Activated CD4-positive, alpha-beta T cell treated with anti-CD3 and anti-CD28 coated beads, Interleukin-2, amount 50 U/mL, for 48 hours (primary cell): ENCODE results near the gene RRBP1.
A peak's percentile ranks its signal among the peaks of the same experiment; 100 is the strongest.
"Not testable (repeated sequence)": the region's sequence is repeated elsewhere in the genome, so short reads cannot be mapped to it uniquely, and the experiment has no call there.

Experiments used
- DNase-seq, 2 experiments: peaks; one replicate each; pipeline ENCODE4 v3.0.0-alpha.2; 2020

RRBP1 gene

DNA sequence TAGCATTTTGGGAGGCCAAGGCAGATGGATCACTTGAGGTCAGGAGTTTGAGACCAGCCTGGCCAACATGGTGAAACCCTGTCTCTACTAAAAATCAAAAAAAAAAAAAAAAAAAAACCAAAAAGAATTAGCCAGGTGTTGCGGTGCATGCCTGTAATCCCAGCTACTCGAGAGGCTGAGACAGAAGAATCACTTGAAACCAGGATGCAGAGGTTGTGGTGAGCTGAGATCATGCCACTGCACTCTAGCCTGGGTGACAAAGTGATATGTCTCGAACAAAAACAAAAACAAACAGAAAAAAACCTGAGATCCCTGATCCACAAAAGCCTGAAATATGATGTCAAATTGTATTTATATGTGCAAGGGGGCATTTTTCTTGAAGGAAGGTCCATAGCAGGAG is 25.9 kb upstream of the RRBP1 start:
- DNase-seq: not testable (repeated sequence)

GRCh38 chr20:17706632-17707031 is 24.6 kb upstream of the RRBP1 start:
- DNase-seq: no peak

DNA sequence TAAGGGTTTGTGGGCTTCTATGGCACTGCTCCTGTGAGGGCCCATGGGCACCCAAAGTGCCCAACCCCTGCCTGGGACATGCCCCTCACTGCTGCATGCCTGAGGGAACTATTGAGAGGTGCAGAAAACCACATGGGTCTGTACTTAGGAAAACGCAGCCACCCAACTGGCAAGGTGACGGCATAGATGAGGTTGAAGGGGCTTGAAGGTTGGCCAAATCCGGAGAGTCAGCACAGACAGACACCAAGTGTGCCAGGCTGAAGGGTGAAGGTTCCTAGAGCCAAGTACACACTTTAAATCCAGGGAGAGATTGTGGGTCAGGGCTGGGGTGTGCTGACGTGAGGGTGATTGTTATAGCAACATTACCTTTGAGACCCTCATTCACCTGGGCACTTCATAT is 23.9 kb upstream of the RRBP1 start:
- no peak for DNase-seq

- DNase-seq: no peak
These were observed 22.7 kb upstream of the RRBP1 start for GRCh38 chr20:17704589-17705317.

DNA sequence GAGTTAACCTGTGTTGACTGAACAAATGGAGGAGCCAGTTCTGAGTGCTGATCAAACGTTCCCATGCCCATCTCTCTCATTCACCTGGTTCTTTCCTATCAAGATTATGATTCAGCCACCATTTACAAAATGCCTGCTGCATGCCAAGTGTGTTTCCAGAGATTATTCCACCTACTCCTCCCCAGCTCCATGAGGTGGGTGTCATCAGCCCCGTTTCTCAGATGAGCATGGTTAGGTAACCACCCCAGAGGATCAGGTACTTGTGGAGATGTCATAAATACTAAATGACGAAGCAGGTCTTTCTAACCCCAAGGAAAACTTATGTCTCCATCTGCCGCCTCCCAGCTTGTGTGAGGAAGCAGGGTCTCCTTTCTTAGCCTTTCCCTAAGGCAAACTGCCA is 19.8 kb upstream of the RRBP1 start:
- DNase-seq: no peak

GRCh38 chr20:17700637-17701036 is 18.6 kb upstream of the RRBP1 start:
- DNase-seq: no peak

DNA sequence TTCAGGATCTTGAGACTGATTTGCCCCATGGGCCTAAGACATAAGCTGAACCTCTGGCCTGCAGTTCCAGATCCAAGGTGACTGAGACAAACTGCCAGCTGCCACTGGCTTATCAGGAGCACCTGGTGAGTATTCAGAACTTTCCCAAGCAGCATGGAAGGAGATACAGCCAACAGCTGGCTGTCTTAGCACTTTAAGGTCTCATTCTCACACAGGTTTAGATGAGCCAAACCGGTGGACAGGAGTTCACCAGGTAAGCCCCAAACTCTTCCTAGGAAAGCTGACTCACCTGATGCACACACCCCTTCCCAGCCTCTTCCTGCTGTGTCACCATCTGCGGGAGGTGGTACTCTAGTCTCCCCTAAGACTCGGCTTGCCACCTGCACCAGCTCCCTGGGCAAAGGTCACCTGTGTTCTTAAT is 17.9 kb upstream of the RRBP1 start, which contains the start of gene BANF2:
Gene BANF2, plus strand, starts transcription at position 36 of the 421 bp plus-strand sequence. CDS start 25,060 bp downstream, outside the sequence.
- no peak for DNase-seq

GRCh38 chr20:17698384-17698783 is 16.3 kb upstream of the RRBP1 start:
- no peak for DNase-seq

DNA sequence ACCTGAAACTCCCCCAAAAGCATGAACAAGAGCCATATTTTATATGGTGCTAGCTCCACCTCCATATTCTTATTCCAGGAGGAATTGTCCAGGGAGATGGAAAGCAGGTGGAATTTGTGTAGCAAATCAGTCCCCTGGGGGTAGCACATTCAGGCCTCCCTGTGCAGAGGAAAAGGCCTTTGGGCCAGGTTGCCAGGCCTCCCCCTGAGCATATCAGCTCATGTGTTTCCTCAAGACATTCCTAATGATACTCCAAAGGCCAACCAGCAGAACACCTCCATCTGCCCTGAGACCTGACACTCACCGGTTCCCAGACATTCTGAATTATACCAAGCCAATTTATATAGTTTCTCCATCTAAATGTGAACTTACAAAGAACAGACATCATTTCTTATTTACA is 15.1 kb upstream of the RRBP1 start:
- DNase-seq: no peak

DNA sequence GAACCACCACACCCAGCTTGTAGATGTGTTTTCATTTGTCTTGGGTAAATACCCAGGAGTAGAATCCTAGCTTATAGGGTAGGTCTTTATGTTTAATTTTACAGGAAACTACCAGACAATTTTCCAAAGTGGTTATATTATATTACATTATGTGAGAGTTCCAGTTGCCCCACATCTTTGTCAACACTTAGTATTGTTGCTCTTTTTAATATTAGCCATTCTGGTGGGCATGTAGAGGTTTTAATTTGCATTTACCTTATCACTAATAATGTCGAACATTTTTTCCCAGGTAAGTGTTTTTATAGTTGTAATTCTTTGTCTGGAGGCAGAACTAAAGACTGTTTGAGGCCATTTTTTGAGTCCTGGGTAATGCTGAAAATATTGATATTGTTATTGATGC is 14.2 kb upstream of the RRBP1 start:
- no peak for DNase-seq

DNA sequence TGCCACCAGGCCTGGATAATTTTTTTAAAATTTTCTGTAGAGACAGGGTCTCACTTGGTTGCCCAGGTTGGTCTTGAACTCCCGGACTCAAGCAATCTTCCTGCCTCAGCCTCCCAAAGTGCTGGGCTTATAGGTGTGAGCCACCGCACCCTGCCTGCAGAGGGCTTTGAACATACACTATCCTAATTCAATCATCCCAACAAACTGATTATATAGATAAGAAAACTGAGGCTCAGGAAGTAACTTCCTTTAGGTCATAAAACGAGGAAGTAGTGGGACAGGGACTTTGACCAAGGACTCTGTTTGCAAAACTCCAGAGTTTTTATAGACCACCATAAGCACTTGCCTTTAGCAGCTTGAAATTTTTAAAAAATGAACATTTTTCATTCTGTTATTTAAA is 12.7 kb upstream of the RRBP1 start:
- DNase-seq: no peak

GRCh38 chr20:17693444-17694001 is 11.5 kb upstream of the RRBP1 start:
- DNase-seq: no peak

DNA sequence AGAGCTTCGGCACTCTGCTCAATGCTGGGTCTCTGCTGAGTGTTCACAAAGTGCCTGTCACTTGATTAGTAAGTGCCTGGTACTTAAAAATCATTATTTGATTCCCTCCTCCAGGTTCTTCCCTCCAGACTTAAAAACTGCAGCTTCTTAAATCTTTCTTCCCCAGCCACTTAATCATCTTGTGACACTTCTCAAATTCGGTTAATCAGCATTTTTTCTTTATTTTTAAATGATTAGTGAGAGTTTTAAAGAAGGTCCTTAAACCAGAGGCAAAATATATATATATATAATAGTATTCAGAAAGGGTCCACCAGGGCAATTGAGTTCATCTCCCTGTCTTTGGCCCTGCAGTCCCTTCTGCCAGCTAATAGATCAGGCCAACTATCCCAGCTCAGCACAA is 9.7 kb upstream of the RRBP1 start:
- no peak for DNase-seq

GRCh38 chr20:17690144-17690543 is 8.1 kb upstream of the RRBP1 start:
- no peak for DNase-seq

- no peak for DNase-seq
These were observed 6.9 kb upstream of the RRBP1 start for GRCh38 chr20:17688965-17689364.

DNA sequence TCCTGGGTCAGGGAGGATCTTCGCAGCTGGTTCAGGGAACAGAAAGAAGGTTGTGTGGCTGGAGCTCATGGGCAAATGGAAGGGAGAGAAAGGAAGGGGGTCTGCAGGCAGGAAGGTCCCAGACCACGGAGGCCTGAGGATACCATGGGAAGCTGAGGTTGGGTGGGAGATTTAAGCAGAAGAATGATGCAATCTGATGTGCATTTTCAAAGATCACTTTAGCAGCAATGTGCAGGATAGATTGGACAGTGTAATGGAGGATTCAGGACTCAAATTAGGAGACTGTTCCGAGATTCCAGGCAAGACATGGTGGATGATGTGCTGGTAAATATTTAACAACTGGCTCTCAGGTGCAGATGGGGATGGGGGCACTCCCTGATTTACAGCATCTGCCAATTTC is 5.8 kb upstream of the RRBP1 start:
- DNase-seq: no peak

DNA sequence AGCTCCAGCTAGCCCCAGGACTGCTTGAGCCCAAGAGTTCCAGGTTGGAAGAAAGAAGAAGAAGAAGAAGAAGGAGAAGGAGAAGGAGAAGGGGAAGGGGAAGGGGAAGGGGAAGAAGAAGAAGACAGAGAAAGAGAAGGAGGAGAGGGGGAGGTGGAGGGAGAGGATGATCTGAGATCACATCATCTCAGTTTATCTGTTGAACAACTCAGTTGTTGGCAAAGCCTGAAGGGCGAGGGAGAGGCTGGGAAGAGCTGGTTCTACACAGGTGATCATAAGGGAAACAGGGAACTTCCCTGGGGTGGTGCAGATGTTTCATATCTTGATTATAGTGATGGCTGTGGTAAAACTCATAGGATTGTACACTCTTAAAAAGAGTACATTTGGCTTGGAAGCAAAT is 3.1 kb upstream of the RRBP1 start:
- no peak for DNase-seq

DNA sequence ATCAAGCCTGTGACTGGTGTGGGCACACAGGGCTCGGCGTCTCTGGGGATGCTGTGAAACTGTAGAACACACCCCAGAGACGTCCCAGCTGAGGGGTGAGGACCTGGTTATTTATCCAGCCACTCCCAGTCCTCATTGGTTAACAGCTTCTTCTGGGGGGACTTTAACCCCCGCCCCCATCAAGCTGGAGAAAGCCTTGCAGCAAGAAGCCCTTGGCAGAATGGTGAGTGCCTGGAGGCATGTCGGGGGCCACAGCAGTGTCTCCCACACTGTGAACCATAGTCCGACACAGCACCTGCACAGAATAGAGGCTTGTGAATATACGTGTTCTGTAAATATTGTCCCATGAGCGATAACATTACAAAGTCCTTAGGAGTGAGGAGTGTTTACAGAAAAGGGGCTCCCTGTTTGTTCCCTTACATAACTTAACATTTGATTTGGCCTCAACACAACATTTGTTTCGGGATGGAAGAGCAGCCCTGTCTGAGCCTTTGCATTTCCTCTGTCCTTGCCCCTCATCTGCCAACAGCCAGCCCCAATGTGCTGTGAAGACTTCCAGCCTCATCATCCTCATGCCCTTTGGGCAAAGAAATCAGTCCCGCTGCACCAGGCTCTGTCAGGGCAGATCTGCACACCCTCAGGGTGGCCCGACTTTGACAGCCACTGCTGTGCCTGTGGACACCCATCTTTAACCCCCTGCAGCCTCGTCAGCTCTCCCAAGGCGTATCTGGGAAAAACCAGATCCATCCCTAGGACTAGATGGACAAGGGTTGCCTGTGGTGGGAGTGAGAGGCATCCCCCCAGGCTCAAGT is 2.2 kb upstream of the RRBP1 start:
- DNase-seq: no peak

DNA sequence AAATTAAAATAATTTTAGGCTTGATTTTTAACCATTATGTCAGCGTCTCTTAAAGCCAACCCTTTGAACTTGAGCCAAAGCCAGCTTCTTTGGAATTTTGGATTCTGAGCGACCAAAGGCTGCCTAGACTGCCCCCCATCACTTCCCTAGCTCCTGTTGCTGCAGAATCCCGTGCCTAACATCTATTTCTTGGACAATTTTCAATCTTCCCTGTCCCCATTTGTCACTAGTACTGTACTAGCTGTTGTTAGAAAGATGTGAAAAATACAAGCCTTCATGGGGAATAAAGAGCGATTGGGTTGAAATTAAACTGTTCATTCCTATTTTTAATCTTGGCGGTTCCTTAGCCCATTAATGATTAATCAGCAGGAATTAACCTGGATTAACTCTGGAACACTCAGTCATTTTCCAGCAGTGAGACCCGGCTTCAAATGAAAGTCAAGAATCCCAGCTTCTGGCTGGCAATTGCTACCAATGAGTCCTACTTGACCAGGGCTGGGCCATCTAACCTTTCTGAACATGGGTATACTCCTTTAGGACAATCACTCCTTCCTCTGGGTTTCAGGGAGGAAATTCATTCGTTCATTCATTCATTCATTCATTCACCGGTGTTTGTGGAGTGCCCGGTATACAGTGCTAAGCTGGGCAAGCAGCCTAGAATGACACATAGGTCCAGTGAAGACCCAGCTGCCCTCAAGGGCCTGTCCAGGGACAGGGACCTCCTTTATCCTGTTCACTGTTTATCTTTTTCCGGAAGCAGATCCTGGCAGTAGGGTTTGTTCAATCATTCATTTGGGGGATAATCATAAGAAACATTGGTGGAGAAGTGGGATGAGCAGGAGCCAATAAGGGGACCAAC is 1.4 kb upstream of the RRBP1 start:
- no peak for DNase-seq

- no peak for DNase-seq
These were observed 802 bp upstream of the RRBP1 start for GRCh38 chr20:17682889-17683198.

GRCh38 chr20:17681726-17682102 is 328 bp downstream of the RRBP1 start:
- DNase-seq: no peak

GRCh38 chr20:17680836-17681725 is 961 bp downstream of the RRBP1 start:
- peak; percentile 81 to 83 for DNase-seq
